Naive B cell (primary cell): ENCODE measurements around the gene PNKP. TPM values are rescaled to one million over a fixed set of nuclear protein-coding genes. Genes with fewer than 3 reads are reported as not detected.
A peak's percentile ranks its signal among the peaks of the same experiment; 100 is the strongest.

Experiments used
- ATAC-seq, 2 donors: fragments of 150-1000 bp; cut with Tn5 transposase; 2 replicates each; pipeline ENCODE4 v1.10.0; 2021; ENCODE audit warnings: low read depth in 2 of 2, mild to moderate bottlenecking in 2 of 2, moderate library complexity in 2 of 2
- DNase-seq: peaks from one replicate; pipeline ENCODE4 v3.0.0; 2022
- H3K27ac Mint-ChIP-seq, 6 donors: one replicate each; pipeline ENCODE4 v1.8.0; 2020 to 2022; ENCODE audit warnings: mild to moderate bottlenecking in 6 of 6, mixed read lengths in 6 of 6, moderate library complexity in 5 of 6, inconsistent platforms in 2 of 6
- H3K27me3 Mint-ChIP-seq, 3 donors: one replicate each; pipeline ENCODE4 v1.8.0; 2021 to 2022; ENCODE audit warnings: mixed read lengths in 3 of 3, mild to moderate bottlenecking in 1 of 3
- H3K36me3 Mint-ChIP-seq, 2 donors: one replicate each; pipeline ENCODE4 v1.8.0; 2020 to 2022; ENCODE audit warnings: mixed read lengths in 2 of 2, inconsistent platforms in 1 of 2, mild to moderate bottlenecking in 1 of 2
- H3K4me1 Mint-ChIP-seq, 3 donors: one replicate each; pipeline ENCODE4 v1.8.0; 2020 to 2022; ENCODE audit warnings: mixed read lengths in 3 of 3, inconsistent platforms in 1 of 3, mild to moderate bottlenecking in 1 of 3, moderate library complexity in 1 of 3
- H3K4me3 Mint-ChIP-seq, 8 donors: one replicate each; pipeline ENCODE4 v1.8.0; 2020 to 2022; ENCODE audit warnings: mild to moderate bottlenecking in 8 of 8, mixed read lengths in 8 of 8, moderate library complexity in 8 of 8, inconsistent platforms in 2 of 8
- H3K9me3 Mint-ChIP-seq, 7 donors: one replicate each; pipeline ENCODE4 v1.8.0; 2020 to 2022; ENCODE audit warnings: mixed read lengths in 7 of 7, mild to moderate bottlenecking in 5 of 7, inconsistent platforms in 2 of 7, moderate library complexity in 1 of 7
- polyA plus RNA-seq, 6 donors: library from polyadenylated mRNA; unstranded; fragments of 300-500 nt; fragmentation: Illumina TruSeq; gene quantifications; one replicate each; pipeline ENCODE4 v1.2.3, GENCODE V29; 2021; ENCODE audit warnings: low read depth in 6 of 6

The PNKP gene
- polyA plus RNA-seq, 6 donors from 2014 or later = 39.4 to 64.9 (median 49.8) TPM

DNA sequence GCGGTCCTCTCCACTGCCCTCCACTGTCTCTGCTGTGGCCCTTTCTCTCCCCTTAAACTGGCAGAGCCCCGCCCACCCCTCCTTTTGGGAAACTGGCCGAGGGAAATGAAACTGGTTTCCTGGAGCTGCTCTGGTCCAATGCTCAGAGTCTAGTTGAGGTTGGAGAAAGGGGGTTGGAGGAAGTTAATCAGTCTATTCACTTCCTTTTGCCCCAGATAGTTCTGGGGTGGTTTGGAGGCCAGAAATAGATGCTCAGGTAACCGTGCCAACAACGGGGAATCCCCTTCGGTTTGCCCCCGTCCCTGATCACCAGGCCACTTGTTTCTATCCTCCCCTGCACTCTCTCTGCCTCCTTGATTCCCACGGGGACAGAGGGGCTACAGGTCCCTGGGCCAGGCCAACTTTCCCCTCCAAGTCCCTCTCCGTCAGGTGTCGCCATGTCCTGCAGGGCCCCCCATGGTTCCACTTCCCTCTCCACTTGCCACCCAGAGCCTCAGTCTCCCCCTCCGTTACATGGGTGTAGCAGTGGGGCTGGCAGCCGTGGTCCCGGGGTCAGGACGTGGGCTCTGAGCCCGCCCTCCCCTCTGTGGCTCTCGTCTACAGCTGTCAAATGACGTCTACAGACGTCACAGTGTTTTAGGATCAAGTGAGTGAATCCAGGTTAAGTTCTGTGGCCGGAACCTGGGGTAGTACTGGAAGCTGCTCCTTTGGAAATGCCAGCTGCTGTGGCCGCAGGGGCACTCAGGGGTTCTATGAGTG lies 29.7 kb upstream of the PNKP start, which contains the start of gene IL4I1:
TSS of gene IL4I1 (minus strand) at position 25 of the 759 bp plus-strand sequence. CDS start 727 bp downstream, outside the sequence.
- peak within 1 kb of the TSS; percentile 96 to 100 (median 98) for H3K27ac Mint-ChIP-seq
- DNase-seq = peak; percentile 84

DNA sequence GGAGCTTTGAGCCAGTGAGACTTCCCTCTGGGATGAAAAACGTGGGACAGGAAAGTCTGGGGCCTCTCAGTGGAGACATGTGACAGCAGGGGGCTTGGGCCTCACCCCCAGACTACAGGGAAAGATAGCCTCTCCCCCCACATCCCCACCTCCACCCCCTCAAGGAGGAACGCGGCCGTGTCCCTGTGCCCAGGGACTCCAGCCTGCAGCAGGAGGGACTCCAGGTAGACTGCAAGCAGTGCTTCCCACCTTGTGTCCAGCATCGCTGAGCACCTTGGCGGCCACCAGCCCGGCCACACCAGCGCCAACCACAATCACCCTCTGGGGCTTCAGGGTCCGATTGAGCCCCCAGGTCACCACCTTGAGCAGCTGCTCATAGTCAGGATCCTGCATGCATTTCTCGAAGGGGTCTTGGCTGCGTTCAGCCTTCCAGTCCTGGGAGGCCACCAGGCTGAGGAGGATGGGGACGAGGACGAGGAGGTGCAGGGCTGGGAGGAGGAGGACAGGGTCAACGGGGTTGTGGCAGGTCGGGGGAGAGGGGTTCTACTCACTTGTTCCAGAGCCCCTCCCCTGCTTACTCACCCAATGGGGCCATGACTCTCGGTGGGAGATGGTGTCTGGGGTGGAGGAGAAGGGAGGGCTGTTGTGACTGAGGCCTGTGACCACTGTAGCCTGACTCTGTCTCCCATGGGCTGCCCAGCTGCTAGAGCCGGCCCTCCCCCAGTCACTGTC lies 28.4 kb upstream of the PNKP start:
- Mint-ChIP-seq H3K27me3 (no peaks in the 10 kb centered on the region), H3K4me3 (peak overlapping the region; percentile 30 to 94 (median 77)), H3K9me3 (no peaks in the 10 kb centered on the region), H3K4me1 (peaks cover 35 to 73% (median 64%) of the 10 kb centered on the region in 3 donors), H3K27ac (peak overlapping the region in 5 of 6 donors; percentile 95 to 100 (median 98)), H3K36me3 (no peaks in the 10 kb centered on the region)
- ATAC-seq = no peak
- no peak for DNase-seq

More for the DNA sequence above, 29.7 kb upstream of the PNKP start, which contains the start of gene IL4I1:
- H3K36me3 Mint-ChIP-seq = no peaks in the 10 kb centered on the region
- H3K27me3 Mint-ChIP-seq = no peaks in the 10 kb centered on the region
- H3K4me3 Mint-ChIP-seq = peak within 1 kb of the TSS; percentile 75 to 95 (median 90)
- H3K9me3 Mint-ChIP-seq = no peaks in the 10 kb centered on the region
- ATAC-seq = peak; percentile 77 to 83
- H3K4me1 Mint-ChIP-seq = peaks cover 31 to 73% (median 66%) of the 10 kb centered on the region in 3 donors

DNA sequence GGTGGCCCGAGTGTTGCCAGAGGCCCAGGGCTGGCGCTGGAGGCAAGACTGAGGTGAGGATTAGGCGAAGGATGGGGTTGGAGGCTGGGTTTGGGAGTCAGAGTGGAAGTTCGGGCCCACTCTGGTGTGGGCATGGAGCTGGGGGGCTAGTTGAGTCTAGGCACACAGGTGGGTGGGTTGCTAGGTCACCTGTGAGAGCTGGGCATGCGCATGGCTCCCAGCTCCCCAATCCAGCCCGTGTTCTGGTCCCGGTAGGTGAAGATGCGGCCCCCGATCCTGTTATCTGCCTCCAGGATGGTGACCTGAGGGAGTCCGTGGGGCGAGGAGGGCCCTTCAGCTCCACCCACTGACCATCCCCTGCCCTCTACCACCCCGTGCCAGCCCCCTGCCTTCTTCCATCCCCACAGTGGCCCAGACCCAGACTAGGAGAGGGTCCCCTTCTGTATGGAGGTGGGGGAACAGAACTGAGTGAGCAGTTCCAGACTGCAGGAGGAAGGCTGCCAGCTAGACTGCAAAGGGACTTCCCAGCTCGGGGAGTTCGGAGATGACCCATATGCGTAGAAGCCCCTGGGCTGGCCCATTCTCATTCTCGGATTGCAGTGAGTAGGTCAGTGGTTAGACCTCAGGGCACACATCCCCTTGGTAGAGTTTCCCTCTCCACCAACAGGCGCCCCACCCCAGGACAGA lies 27.6 kb upstream of the PNKP start:
- DNase-seq (no peak), ATAC-seq (no peak)
- Mint-ChIP-seq H3K4me1 (peaks cover 35 to 69% (median 62%) of the 10 kb centered on the region in 3 donors), H3K27ac (peak overlapping the region in 4 of 6 donors; percentile 24 to 96 (median 84)), H3K9me3 (no peaks in the 10 kb centered on the region), H3K4me3 (peak overlapping the region in 4 of 8 donors; percentile 30 to 57 (median 39)), H3K36me3 (no peaks in the 10 kb centered on the region), H3K27me3 (no peaks in the 10 kb centered on the region)

DNA sequence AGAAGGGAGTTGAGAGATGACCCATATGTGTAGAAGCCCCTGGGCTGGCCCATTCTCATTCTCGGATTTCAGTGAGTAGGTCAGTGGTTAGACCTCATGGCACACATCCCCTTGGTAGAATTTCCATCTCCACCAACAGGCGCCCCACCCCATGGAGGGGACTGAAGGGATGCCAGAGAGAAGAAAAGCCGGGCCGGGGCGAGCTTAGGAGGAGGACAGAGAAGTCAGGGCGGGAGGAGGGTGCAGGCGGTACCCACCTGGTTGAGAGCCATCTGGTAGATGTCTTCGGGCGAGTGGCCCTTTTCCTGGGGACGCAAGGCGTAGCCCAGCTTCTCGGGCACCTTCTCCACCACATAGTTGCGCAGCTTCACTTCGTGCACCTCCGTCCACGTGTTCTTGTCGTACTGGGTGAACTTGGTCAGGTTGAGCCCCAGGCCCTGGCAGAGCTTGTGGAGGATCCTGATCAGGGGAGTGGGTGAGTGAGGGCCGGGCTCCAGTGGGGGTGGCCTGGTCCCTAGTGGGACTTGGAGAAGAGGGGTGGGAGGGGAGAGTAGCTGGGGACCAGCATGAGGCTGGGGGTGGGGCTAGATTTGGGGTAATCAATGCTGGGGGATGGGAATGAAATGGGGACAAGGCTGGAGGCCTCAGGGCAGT lies 26.8 kb upstream of the PNKP start:
- ATAC-seq = no peak
- DNase-seq = no peak
- Mint-ChIP-seq H3K36me3 (no peaks in the 10 kb centered on the region), H3K27ac (peak overlapping the region in 3 of 6 donors; percentile 41 to 74 (median 56)), H3K27me3 (no peaks in the 10 kb centered on the region), H3K4me3 (peak overlapping the region in 2 of 8 donors; percentile 59 to 70), H3K9me3 (no peaks in the 10 kb centered on the region), H3K4me1 (peaks cover 35 to 63% (median 63%) of the 10 kb centered on the region in 3 donors)

DNA sequence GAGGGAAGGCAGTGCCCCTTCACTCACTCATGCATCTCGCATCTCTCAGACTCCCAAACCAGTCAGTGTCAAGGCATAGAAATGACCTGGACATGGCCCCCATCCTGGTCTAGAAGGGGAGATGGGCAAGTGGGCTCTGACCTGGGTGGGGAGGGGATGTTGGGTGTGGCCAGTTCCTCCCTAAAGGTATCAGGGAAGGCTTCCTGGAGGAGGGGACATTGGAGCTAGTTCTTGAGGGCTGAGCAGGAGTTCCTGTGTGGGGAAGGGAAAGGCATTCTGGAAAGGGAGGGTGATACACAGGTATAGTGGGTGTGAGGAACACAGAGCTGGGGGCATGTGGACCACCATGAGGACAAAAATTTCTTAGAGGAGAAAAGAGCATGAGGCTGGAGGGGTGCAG lies 25.3 kb upstream of the PNKP start:
- H3K4me3 Mint-ChIP-seq = peak overlapping the region in 2 of 8 donors; percentile 57 to 88
- DNase-seq (no peak), ATAC-seq (no peak)
- H3K27me3 Mint-ChIP-seq = no peaks in the 10 kb centered on the region
- H3K27ac Mint-ChIP-seq = peak overlapping the region in 4 of 6 donors; percentile 39 to 94 (median 72)
- H3K4me1 Mint-ChIP-seq = peaks cover 32 to 60% (median 59%) of the 10 kb centered on the region in 3 donors
- no peaks in the 10 kb centered on the region for H3K9me3 Mint-ChIP-seq
- no peaks in the 10 kb centered on the region for H3K36me3 Mint-ChIP-seq

DNA sequence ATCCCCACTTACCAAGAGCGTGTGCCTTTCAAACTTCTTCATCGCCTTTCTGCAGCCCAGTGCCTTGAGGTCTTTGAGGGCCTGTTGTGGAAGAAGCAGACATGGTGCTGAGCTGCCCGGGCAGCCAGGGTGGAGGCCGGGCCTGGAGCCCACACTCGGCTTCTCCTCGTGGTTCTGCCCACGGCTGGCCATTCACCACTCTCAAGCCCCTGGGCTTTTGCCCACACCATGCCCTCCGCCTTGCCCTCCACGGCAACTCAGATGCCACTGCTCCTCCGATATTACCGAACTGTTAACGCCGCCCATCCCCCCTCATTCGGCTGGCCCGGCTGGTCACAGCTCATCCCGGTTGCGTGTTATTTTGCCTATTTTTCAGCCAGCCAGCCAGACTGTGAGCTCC lies 24.0 kb upstream of the PNKP start:
- Mint-ChIP-seq H3K36me3 (no peaks in the 10 kb centered on the region), H3K4me3 (peak overlapping the region in 6 of 8 donors; percentile 3 to 83 (median 49)), H3K4me1 (peaks cover 19 to 47% (median 45%) of the 10 kb centered on the region in 3 donors)

DNA sequence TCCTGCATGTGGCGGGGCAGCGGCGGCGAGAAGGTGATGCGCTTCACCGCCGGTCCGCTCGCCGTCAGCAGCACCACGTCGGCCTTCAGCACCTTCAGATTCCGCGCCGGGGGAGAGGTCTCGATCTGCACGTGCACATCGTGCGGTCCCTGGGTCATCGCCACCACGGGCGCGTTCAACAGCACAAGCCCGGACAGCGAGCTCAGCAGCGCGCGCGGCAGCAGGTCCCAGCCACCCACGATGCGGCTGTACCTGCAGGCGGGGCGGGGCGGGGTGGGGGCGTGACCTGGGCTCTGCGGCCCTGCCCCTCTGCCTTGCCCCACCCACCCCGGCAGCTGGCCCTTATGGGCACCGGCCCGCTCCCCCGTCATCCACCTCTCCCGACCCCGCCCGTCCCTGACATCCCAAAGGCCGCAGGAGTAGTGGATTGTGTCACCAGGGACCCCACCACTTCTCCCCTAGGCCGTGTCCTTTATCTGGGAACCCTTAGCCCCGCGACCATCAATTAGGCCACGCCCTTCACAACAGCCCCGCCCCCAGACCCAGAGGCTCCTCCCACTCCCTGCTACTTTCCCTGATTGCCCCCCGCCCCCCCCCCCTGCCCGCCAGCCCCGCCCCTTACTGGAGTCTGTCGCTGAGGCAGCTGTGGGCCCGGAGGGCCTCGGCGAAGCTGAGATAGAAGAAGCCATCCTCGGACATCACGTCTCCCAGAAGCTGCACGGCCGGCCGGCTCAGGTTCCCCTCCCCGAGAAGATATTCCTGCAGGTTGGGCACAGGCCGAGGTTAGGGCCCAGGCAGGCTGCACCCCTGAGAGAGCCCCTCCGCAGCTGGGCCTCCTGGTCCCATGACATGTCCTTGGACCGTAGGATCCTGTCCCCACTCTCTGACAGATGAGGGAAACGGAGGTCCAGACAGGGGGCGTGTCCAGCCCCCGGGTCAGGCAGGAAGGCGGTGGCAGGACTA lies 23.3 kb upstream of the PNKP start:
- Mint-ChIP-seq H3K4me1 (peaks cover 11 to 39% (median 38%) of the 10 kb centered on the region in 3 donors), H3K27ac (peak overlapping the region in 4 of 6 donors; percentile 44 to 85 (median 67)), H3K36me3 (no peaks in the 10 kb centered on the region), H3K4me3 (peak overlapping the region; percentile 29 to 91 (median 83)), H3K27me3 (no peaks in the 10 kb centered on the region), H3K9me3 (no peaks in the 10 kb centered on the region)
- DNase-seq (no peak), ATAC-seq (peak; percentile 79 to 83)

More for the DNA sequence above, 24.0 kb upstream of the PNKP start:
- Mint-ChIP-seq H3K27me3 (no peaks in the 10 kb centered on the region), H3K9me3 (no peaks in the 10 kb centered on the region), H3K27ac (peak overlapping the region in 3 of 6 donors; percentile 42 to 85 (median 67))
- DNase-seq (no peak), ATAC-seq (no peak)

DNA sequence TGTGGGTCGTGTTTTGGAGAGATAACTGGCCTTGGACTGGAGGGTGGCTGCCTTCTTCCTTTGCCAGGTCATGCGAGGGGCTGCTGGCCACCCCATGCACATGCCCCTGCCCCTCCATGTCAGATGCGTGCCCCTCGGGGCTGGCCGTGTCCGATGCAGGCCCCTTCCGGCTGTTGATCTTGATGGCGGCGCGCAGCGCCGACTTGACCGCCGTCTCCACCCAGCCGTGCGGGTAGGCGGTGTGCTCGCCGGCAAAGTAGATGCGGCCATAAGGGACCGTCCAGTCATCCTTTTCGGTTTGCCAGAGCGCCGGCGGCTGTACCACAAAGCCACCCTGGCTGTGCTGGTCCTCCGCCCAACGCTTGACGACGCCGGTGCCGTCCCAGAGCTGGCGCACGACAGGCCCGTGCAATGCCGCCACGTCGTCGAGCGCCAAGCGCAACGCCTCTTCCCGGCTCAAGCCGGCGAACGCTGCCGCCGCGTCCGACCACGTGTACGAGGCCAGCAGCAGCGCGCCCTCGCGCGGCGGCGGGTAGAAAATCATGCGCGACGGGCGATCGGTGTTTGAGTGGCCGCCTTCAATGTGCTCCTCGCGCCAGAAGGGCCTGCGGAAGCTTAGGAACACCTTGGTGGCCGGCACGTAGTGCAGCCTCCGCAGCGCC lies 22.4 kb upstream of the PNKP start:
- Mint-ChIP-seq H3K27me3 (no peaks in the 10 kb centered on the region), H3K9me3 (no peaks in the 10 kb centered on the region), H3K4me1 (peaks cover 10 to 31% (median 30%) of the 10 kb centered on the region in 3 donors), H3K4me3 (peak overlapping the region; percentile 29 to 91 (median 83)), H3K27ac (peak overlapping the region in 3 of 6 donors; percentile 44 to 85 (median 68)), H3K36me3 (no peaks in the 10 kb centered on the region)
- peak; percentile 77 to 79 for ATAC-seq
- DNase-seq = peak; percentile 70

DNA sequence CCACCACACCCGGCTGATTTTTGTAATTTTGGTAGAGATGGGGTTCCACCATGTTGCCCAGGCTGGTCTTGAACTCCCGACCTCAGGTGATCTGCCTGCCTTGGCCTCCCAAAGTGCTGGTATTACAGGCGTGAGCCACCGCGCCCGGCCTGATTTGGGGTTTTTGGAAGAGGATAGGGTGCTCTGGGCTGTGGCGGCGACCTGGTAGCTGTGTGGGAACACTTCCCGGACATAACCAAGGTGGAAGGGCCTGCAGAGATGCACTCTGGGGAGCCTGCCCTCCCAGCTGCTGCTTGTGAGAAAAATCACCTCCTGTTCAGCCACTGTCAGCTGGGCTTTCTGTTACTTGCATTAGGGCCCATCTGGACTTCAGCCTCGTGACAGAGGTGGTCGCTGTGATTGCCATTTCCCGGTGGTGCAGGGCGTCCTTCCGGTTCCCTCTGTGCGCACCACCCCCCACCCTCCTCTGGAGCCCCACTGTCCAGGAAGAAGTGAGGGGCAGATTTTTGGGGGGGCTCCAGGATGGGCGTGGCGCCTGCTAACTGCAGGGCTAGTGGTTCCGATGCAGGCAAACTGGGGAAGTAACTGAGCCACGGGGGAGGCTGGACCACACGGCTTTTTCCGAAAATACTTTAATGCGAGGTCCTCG lies 21.8 kb upstream of the PNKP start:
- Mint-ChIP-seq H3K36me3 (no peaks in the 10 kb centered on the region), H3K9me3 (no peaks in the 10 kb centered on the region), H3K4me3 (peak overlapping the region in 6 of 8 donors; percentile 21 to 78 (median 40)), H3K4me1 (peaks cover 4 to 25% (median 24%) of the 10 kb centered on the region in 3 donors), H3K27ac (peak overlapping the region in 1 of 6 donors; percentile 85), H3K27me3 (no peaks in the 10 kb centered on the region)
- ATAC-seq (no peak), DNase-seq (no peak)

DNA sequence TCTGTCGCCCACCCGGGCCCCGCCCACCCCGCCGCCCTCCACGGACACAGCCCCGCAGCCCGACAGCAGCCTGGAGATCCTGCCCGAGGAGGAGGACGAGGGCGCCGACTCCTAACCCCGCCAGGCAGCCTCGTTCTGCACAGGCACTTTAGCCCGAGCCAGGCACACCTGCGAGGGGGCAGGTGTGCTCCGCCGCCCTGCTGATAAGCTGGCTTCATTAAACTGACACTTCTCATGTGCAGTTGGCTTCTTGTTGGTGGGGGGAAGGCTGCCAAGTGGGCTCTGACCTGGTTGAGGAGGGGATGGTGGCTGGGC lies 21.1 kb upstream of the PNKP start:
- peaks cover 4 to 22% (median 18%) of the 10 kb centered on the region in 3 donors for H3K4me1 Mint-ChIP-seq
- peak overlapping the region in 1 of 6 donors; percentile 80 for H3K27ac Mint-ChIP-seq
- DNase-seq = no peak
- peak overlapping the region in 1 of 8 donors; percentile 46 for H3K4me3 Mint-ChIP-seq
- H3K9me3 Mint-ChIP-seq = no peaks in the 10 kb centered on the region
- ATAC-seq = no peak
- H3K36me3 Mint-ChIP-seq = no peaks in the 10 kb centered on the region
- no peaks in the 10 kb centered on the region for H3K27me3 Mint-ChIP-seq
